Endothelial cell (in vitro differentiated cells): Measurements from ENCODE around the gene C17orf50. TPM values are rescaled to one million over a fixed set of nuclear protein-coding genes. Genes with fewer than 3 reads are reported as not detected.

Source experiments
- DNase-seq: peaks from one replicate; pipeline ENCODE4 v3.0.0; 2021; ENCODE audit warnings: low spot score
- H3K27ac Mint-ChIP-seq: one replicate; pipeline ENCODE4 v1.8.0; 2021; ENCODE audit warnings: mixed read lengths, inconsistent platforms; ENCODE audit not compliant: unreplicated experiment
- H3K27me3 Mint-ChIP-seq: one replicate; pipeline ENCODE4 v1.8.0; 2021; ENCODE audit warnings: mild to moderate bottlenecking, moderate library complexity, mixed read lengths, inconsistent platforms; ENCODE audit not compliant: unreplicated experiment
- H3K36me3 Mint-ChIP-seq: one replicate; pipeline ENCODE4 v1.8.0; 2021; ENCODE audit warnings: mild to moderate bottlenecking, low read depth, mixed read lengths, inconsistent platforms; ENCODE audit not compliant: unreplicated experiment
- H3K4me1 Mint-ChIP-seq: one replicate; pipeline ENCODE4 v1.8.0; 2021; ENCODE audit warnings: mild to moderate bottlenecking, mixed read lengths, inconsistent platforms; ENCODE audit not compliant: unreplicated experiment
- H3K4me3 Mint-ChIP-seq: one replicate; pipeline ENCODE4 v1.8.0; 2021; ENCODE audit warnings: mild to moderate bottlenecking, mixed read lengths, inconsistent platforms; ENCODE audit not compliant: unreplicated experiment
- H3K9me3 Mint-ChIP-seq: one replicate; pipeline ENCODE4 v1.8.0; 2021; ENCODE audit warnings: mixed read lengths, inconsistent platforms; ENCODE audit not compliant: unreplicated experiment
- total RNA-seq: library from RNA; stranded (reverse); fragmentation: NEBNext Ultra II Directional; extraction: Animal tissue kit (Norgen Biotek cat#: 25700); gene quantifications from one replicate; pipeline ENCODE4 v1.2.1, GENCODE V29; 2021; ENCODE audit not compliant: unreplicated experiment
- TF ChIP-seq, protein P1 (sequence below): fragments of 200-600 bp; sonication (generic); IDR thresholded peaks from one replicate; pipeline ENCODE4 v1.5.0; 2021; ENCODE audit warnings: antibody characterized with exemption; ENCODE audit not compliant: unreplicated experiment

Gene C17orf50
- total RNA-seq, 1 donor from 2014 or later, result 0.90 TPM

DNA sequence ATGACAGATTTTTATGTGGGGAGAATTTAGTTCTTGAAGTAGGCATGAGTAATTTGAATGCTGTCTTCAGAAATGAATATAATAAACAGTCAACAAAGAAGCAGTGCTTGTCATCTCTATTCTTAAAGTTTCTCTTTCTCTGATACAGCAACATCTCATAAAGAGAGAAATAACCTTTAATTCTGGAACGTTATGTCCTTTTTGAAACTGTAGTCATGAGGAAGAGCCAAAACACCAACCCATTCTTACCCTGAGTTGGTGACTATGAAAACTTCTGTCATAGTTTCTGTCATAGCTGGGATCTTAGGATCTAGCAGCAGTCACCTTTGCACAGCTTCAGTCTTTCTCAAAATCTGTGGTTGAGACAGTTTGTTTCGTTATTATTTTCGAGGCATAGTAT is 44.5 kb upstream of the C17orf50 start:
- Mint-ChIP-seq H3K4me1 (peaks cover 6% of the 10 kb centered on the region), H3K27ac (no peak overlapping the region), H3K9me3 (no peaks in the 10 kb centered on the region), H3K27me3 (peaks cover under 1% of the 10 kb centered on the region), H3K36me3 (peaks cover 10% of the 10 kb centered on the region), H3K4me3 (no peak overlapping the region)
- no peak for DNase-seq
- TF ChIP-seq, protein P1, sequence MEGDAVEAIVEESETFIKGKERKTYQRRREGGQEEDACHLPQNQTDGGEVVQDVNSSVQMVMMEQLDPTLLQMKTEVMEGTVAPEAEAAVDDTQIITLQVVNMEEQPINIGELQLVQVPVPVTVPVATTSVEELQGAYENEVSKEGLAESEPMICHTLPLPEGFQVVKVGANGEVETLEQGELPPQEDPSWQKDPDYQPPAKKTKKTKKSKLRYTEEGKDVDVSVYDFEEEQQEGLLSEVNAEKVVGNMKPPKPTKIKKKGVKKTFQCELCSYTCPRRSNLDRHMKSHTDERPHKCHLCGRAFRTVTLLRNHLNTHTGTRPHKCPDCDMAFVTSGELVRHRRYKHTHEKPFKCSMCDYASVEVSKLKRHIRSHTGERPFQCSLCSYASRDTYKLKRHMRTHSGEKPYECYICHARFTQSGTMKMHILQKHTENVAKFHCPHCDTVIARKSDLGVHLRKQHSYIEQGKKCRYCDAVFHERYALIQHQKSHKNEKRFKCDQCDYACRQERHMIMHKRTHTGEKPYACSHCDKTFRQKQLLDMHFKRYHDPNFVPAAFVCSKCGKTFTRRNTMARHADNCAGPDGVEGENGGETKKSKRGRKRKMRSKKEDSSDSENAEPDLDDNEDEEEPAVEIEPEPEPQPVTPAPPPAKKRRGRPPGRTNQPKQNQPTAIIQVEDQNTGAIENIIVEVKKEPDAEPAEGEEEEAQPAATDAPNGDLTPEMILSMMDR, result no peak

DNA sequence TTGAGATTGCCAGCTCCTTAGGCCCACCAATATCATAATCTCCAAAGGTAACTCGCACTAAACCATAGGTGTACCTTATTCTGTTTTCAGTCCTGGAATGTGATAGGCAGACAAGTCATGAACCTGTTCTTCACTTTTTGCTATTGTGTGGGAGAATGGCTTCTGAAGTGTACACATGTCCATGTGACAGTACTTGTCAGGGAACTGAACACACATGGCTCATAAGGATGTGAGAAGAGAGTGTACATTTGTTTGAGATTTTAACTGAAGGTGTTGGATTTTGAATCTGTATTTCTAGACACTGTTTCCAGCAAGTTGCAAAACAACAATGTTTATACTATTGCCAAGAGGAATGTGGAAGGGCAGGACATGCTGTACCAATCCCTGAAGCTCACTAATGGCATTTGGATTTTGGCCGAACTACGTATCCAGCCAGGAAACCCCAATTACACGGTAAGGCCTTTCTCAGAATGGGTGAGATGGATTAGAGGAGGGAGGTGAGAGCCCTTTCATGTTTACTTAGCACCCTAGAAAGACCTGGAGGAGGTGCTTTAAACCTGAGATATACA is 43.7 kb upstream of the C17orf50 start:
- DNase-seq, result no peak
- no peak overlapping the region for H3K27ac Mint-ChIP-seq
- peaks cover 6% of the 10 kb centered on the region for H3K4me1 Mint-ChIP-seq
- H3K27me3 Mint-ChIP-seq, result no peaks in the 10 kb centered on the region
- peaks cover 9% of the 10 kb centered on the region for H3K36me3 Mint-ChIP-seq
- H3K4me3 Mint-ChIP-seq, result no peak overlapping the region
- H3K9me3 Mint-ChIP-seq, result no peaks in the 10 kb centered on the region
- TF ChIP-seq, protein P1, result no peak

DNA sequence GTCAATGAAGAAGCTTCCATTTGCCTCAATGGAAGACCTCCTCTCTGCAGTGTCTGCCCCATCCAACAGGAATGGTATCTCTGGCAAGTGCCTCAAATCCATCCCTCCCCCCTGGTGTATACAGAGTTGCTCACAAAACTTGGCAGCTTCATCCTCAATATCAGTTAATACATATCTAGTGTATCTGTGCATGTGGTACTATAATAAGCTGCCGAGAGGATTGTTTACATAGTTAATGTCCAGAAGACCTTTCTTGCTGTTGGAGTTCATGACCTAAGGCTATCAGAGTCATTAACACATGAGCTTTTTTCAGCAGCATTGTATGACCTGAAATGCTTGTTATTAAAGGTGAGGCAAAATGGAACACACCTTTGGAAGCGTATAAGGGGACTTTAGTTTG is 43.2 kb upstream of the C17orf50 start:
- H3K4me1 Mint-ChIP-seq, result peaks cover 6% of the 10 kb centered on the region
- H3K4me3 Mint-ChIP-seq, result no peak overlapping the region
- H3K27me3 Mint-ChIP-seq, result no peaks in the 10 kb centered on the region
- no peak for DNase-seq
- H3K9me3 Mint-ChIP-seq, result no peaks in the 10 kb centered on the region
- H3K36me3 Mint-ChIP-seq, result peaks cover 9% of the 10 kb centered on the region
- TF ChIP-seq, protein P1, result no peak
- no peak overlapping the region for H3K27ac Mint-ChIP-seq

DNA sequence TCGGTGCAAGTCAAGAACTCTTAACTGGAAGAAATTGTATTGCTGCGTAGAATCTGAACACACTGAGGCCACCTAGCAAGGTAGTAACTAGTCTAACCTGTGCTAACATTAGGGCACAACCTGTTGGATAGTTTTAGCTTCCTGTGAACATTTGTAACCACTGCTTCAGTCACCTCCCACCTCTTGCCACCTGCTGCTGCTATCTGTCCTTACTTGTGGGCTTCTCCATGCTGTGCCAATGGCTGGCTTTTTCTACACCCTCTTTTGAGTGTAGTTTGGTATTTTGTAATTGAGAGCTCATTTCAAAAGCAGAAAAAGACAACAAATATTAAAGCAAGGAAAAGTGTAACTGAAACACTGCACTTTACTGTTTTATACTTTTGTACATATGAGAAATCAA is 37.0 kb upstream of the C17orf50 start:
- TF ChIP-seq, protein P1, result no peak
- no peaks in the 10 kb centered on the region for H3K9me3 Mint-ChIP-seq
- peaks cover 6% of the 10 kb centered on the region for H3K4me1 Mint-ChIP-seq
- H3K4me3 Mint-ChIP-seq, result no peak overlapping the region
- H3K27me3 Mint-ChIP-seq, result no peaks in the 10 kb centered on the region
- H3K27ac Mint-ChIP-seq, result no peak overlapping the region
- DNase-seq, result no peak
- H3K36me3 Mint-ChIP-seq, result peaks cover 28% of the 10 kb centered on the region

DNA sequence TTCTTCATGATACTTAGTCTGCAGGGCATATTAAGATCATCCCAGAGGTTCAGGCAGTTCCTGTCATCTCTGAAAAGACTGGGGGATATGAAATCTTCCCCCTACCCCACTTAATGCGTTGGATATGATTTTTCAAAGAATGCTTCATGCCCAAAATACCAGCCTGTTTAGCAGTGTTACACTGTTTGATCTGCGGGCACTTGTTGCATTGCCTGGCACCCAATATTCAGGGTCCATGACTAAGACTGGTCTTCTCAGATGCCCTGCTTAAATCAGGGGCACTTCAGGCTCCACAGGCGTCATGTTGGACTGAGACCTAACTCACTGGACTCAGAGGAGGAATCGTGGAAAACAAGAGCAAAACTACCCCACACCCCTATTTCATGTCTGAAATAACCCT is 35.6 kb upstream of the C17orf50 start:
- Mint-ChIP-seq H3K4me3 (no peak overlapping the region), H3K36me3 (peaks cover 24% of the 10 kb centered on the region), H3K9me3 (no peaks in the 10 kb centered on the region), H3K27ac (no peak overlapping the region), H3K4me1 (peaks cover 6% of the 10 kb centered on the region), H3K27me3 (no peaks in the 10 kb centered on the region)
- TF ChIP-seq, protein P1, result no peak
- DNase-seq, result no peak
